ENCODE results near the gene LRFN5. TPM values are rescaled to one million over a fixed set of nuclear protein-coding genes. Genes with fewer than 3 reads are reported as not detected.

Gene LRFN5
- total and polyA plus RNA-seq, 2 of the 8 experiments (the other 6 are each of a cell fraction or from before 2014, with no cell fraction given), result 0.85 to 4.7 TPM

Small RNAs within 50 kb of the gene (small RNA-seq; reads per million reads assigned to genes)
- gene RF00322 (ENCODE audit: insufficient read depth), result not detected

Measured in H1 (cell line).